OCI-LY7 (cell line): ENCODE results near the gene GLT8D2. TPM values are rescaled to one million over a fixed set of nuclear protein-coding genes. Genes with fewer than 3 reads are reported as not detected.

ENCODE experiments used
- BruUV-seq: library from RNA; stranded (reverse); fragments of 400-500 nt; replicated peaks from 2 replicates; lab custom pipeline; 2021; lab: Mats Ljungman, UMichigan
- CTCF ChIA-PET: fragments of 300-600 bp; sonication (Branson Sonifier 250); formaldehyde crosslinking; loops from one replicate; lab custom pipeline; 2022; ENCODE audit warnings: antibody characterized with exemption; ENCODE audit not compliant: unreplicated experiment; lab: Charles Lee
- POLR2A ChIA-PET: fragments of 300-600 bp; sonication (Branson Sonifier 250); formaldehyde crosslinking; loops from one replicate; lab custom pipeline; 2022; ENCODE audit warnings: antibody characterized with exemption; lab: Charles Lee
- DNase-seq: peaks from one replicate; pipeline ENCODE4 v3.0.0-alpha.2; 2015; ENCODE audit warnings: low spot score
- H2AFZ ChIP-seq: fragments of 200-600 bp; sonication (generic), shearing (Covaris generic); 2 replicates; pipeline ENCODE4 v1.6.1; 2014; ENCODE audit warnings: mild to moderate bottlenecking, antibody characterized with exemption, low read length, moderate library complexity
- H3K27ac ChIP-seq: fragments of 200-600 bp; sonication (generic); 2 replicates; pipeline ENCODE4 v1.5.1; 2014; ENCODE audit warnings: mixed run types, low read depth, mild to moderate bottlenecking, moderate library complexity, low read length, inconsistent platforms; ENCODE audit not compliant: poor library complexity, severe bottlenecking
- H3K36me3 ChIP-seq: fragments of 200-600 bp; sonication (generic); 2 replicates; pipeline ENCODE4 v1.6.1; 2014; ENCODE audit warnings: mild to moderate bottlenecking, antibody characterized with exemption, low read length, moderate library complexity, mixed read lengths; ENCODE audit not compliant: insufficient read depth
- H3K4me1 ChIP-seq: fragments of 200-600 bp; sonication (generic); 2 replicates; pipeline ENCODE4 v1.5.1; 2014; ENCODE audit warnings: mild to moderate bottlenecking, low read length; ENCODE audit not compliant: insufficient read depth, poor library complexity, severe bottlenecking
- H3K4me2 ChIP-seq: fragments of 200-600 bp; sonication (generic); 2 replicates; pipeline ENCODE4 v1.6.1; 2014; ENCODE audit warnings: mild to moderate bottlenecking, low read length
- H3K4me3 ChIP-seq: fragments of 200-600 bp; sonication (generic); 2 replicates; pipeline ENCODE4 v1.5.1; 2014; ENCODE audit warnings: mild to moderate bottlenecking, low read depth, low read length; ENCODE audit not compliant: poor library complexity, severe bottlenecking
- H3K79me2 ChIP-seq: fragments of 200-600 bp; sonication (generic); 2 replicates; pipeline ENCODE4 v1.6.1; 2016; ENCODE audit warnings: low read depth, mild to moderate bottlenecking, low read length, moderate library complexity, mixed read lengths; ENCODE audit not compliant: insufficient read depth
- H3K9me2 ChIP-seq: fragments of 200-600 bp; sonication (generic); 2 replicates; pipeline ENCODE4 v1.6.1; 2016; ENCODE audit warnings: mild to moderate bottlenecking, low read length, mixed read lengths; ENCODE audit not compliant: insufficient read depth
- H3K9me3 ChIP-seq: fragments of 200-600 bp; sonication (generic); 2 replicates; pipeline ENCODE4 v1.6.1; 2014; ENCODE audit warnings: mild to moderate bottlenecking, mixed run types, low read length, mixed read lengths
- H4K20me1 ChIP-seq: fragments of 200-600 bp; sonication (generic); 2 replicates; pipeline ENCODE4 v1.6.1; 2014; ENCODE audit warnings: mild to moderate bottlenecking, antibody characterized with exemption, low read length, moderate library complexity, mixed read lengths; ENCODE audit not compliant: insufficient read depth
- CTCF ChIP-seq: fragments of 200-600 bp; sonication (generic); conservative IDR thresholded peaks from 2 replicates; pipeline ENCODE4 v1.5.1; 2014; ENCODE audit warnings: mild to moderate bottlenecking, antibody characterized with exemption, low read length, moderate library complexity, mixed read lengths
- EZH2phosphoT487 ChIP-seq: fragments of 200-600 bp; sonication (generic); IDR thresholded peaks from 2 replicates; pipeline ENCODE4 v1.6.1; 2018; ENCODE audit warnings: low read depth, borderline replicate concordance, mild to moderate bottlenecking, mixed run types, antibody characterized with exemption, low read length, moderate library complexity, mixed read lengths
- intact Hi-C: fragments of 100-400 bp; cut with micrococcal nuclease; formaldehyde crosslinking; loops from one replicate; pipeline ENCODE4 v1.10.0; 2022; ENCODE audit not compliant: unreplicated experiment
- total RNA-seq, 2 experiments: library from RNA; depleted of rRNA in 1 of 2; stranded (reverse); fragments of >200 nt in 1 of 2; shearing (Covaris generic) in 1 of 2; gene quantifications; 2 replicates each; pipeline ENCODE4 v1.2.3, GENCODE V29; 2014 to 2022

GLT8D2 gene
- total RNA-seq, 2 experiments from 2014 or later, result not detected

DNA sequence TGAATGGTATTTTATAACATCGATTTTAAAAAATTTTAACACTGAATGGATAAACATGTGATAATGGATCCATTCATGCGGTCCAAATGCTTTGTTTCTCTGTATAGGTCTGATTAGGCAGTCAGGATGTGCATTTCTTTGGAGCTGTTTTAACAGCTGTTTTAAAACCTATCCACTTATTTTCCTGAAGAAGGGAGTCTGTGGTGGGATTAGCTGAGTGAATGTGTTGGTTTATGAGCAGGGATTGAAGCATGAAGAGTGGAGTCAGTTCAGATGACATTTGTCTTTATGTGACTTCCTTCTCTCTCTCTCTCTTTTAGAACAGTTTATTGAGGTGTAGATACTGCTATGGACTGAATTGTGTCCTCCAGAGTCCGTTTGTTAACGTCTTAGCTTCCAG is 37.7 kb downstream of the GLT8D2 start:
- no peaks in the 10 kb centered on the region for H3K9me2 ChIP-seq
- CTCF ChIA-PET, result no interaction called here
- TF ChIP-seq EZH2phosphoT487, result no peak
- no peak for TF ChIP-seq CTCF
- H3K9me3 ChIP-seq, result no peaks in the 10 kb centered on the region
- H3K4me1 ChIP-seq, result no peaks in the 10 kb centered on the region
- DNase-seq, result no peak
- no peak overlapping the region for H3K4me3 ChIP-seq
- no TSS peak for BruUV-seq
- H3K4me2 ChIP-seq, result no peak overlapping the region
- no peak overlapping the region for H2AFZ ChIP-seq
- intact Hi-C loops, result no loop called here
- no peaks in the 10 kb centered on the region for H3K79me2 ChIP-seq
- POLR2A ChIA-PET, result interaction anchor here (0.5 kb wide), 1 partner anchor 204 kb away, joined by 3 read pairs; no protein-coding TSS in a partner anchor
- H3K27ac ChIP-seq, result no peak overlapping the region
- no peaks in the 10 kb centered on the region for H4K20me1 ChIP-seq
- no peaks in the 10 kb centered on the region for H3K36me3 ChIP-seq

DNA sequence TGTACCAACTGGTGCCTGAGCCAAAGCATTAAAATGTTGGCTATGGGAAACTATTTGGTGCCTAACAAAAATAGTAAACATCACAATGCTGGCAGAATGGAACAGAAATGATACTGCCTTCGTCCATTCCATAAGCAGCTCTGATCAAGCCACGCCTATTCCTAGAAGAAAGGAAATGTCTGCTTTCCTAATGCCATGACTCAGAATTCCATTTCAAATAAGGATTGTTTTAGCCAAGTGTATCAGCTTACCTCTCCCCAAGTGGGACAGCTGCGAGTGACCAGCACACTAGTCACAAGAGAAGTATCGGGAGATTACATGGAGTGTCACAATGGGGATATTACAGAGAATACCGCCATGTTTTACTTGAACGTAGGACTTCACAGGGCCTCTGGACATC is 38.7 kb downstream of the GLT8D2 start:
- CTCF ChIA-PET, result no interaction called here
- H3K4me2 ChIP-seq, result no peak overlapping the region
- H3K36me3 ChIP-seq, result no peaks in the 10 kb centered on the region
- H3K9me3 ChIP-seq, result no peaks in the 10 kb centered on the region
- H3K4me1 ChIP-seq, result no peaks in the 10 kb centered on the region
- no TSS peak for BruUV-seq
- no peak overlapping the region for H3K27ac ChIP-seq
- POLR2A ChIA-PET, result no interaction called here
- TF ChIP-seq CTCF (no peak), EZH2phosphoT487 (no peak)
- H3K79me2 ChIP-seq, result no peaks in the 10 kb centered on the region
- no peak overlapping the region for H2AFZ ChIP-seq
- no peaks in the 10 kb centered on the region for H3K9me2 ChIP-seq
- H3K4me3 ChIP-seq, result no peak overlapping the region
- no peaks in the 10 kb centered on the region for H4K20me1 ChIP-seq
- DNase-seq, result no peak
- intact Hi-C loops, result no loop called here

DNA sequence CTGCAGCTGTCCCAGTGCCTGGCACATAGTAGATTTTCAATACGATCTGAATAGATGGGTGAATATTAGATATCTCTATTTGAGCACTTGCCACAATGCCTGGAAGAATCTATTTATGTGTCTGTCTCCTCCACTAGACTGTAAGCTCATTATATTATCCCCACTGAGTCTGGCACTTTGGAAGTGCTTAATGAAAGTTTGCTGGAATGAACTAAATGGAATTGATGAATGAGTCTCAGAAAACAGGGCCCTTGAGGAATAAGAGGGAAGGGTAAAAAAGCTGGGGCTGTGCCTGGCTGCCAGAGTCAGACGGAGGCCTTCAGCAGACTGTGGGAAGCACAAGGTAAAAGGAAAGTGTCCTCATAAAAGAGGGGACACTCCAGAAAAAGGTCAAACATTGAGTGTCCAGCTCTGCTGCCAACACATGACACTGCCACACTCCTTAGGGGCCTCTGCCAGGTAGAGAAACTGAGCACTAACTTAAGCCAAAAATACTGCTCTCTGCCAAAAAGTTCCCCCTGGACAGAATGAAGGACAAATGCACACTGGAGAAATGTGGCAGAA is 39.3 kb downstream of the GLT8D2 start:
- DNase-seq, result no peak
- Histone ChIP-seq H3K9me3 (no peaks in the 10 kb centered on the region), H3K9me2 (no peaks in the 10 kb centered on the region), H3K4me3 (no peak overlapping the region), H3K36me3 (no peaks in the 10 kb centered on the region), H3K27ac (no peak overlapping the region), H3K4me2 (no peak overlapping the region), H3K4me1 (no peaks in the 10 kb centered on the region), H4K20me1 (no peaks in the 10 kb centered on the region), H2AFZ (no peak overlapping the region), H3K79me2 (no peaks in the 10 kb centered on the region)
- ChIA-PET POLR2A (no interaction called here), CTCF (no interaction called here)
- intact Hi-C loops, result no loop called here
- BruUV-seq, result no TSS peak
- TF ChIP-seq CTCF (no peak), EZH2phosphoT487 (no peak)
